BLaER1 (cell line): ENCODE measurements around the gene GCNT4.

Experiments
- H3K27ac ChIP-seq: shearing (Covaris generic); formaldehyde crosslinking; 2 replicates; pipeline ENCODE4 v1.8.1; 2022
- H3K27me3 ChIP-seq: shearing (Covaris generic); formaldehyde crosslinking; 2 replicates; pipeline ENCODE4 v1.8.1; 2022
- H3K36me3 ChIP-seq: shearing (Covaris generic); formaldehyde crosslinking; 2 replicates; pipeline ENCODE4 v1.8.1; 2022
- H3K4me1 ChIP-seq: shearing (Covaris generic); formaldehyde crosslinking; 2 replicates; pipeline ENCODE4 v1.8.1; 2022
- H3K4me2 ChIP-seq: shearing (Covaris generic); formaldehyde crosslinking; 2 replicates; pipeline ENCODE4 v1.8.1; 2022
- H3K4me3 ChIP-seq: shearing (Covaris generic); formaldehyde crosslinking; 2 replicates; pipeline ENCODE4 v1.8.1; 2022
- H3K9ac ChIP-seq: shearing (Covaris generic); formaldehyde crosslinking; 2 replicates; pipeline ENCODE4 v1.8.1; 2022
- H3K9me3 ChIP-seq: shearing (Covaris generic); formaldehyde crosslinking; 2 replicates; pipeline ENCODE4 v1.8.1; 2022
- H4K20me1 ChIP-seq: shearing (Covaris generic); formaldehyde crosslinking; 2 replicates; pipeline ENCODE4 v1.8.1; 2022
- Cebpa-rat ChIP-seq: shearing (Covaris generic); IDR thresholded peaks from 2 replicates; pipeline ENCODE4 v1.8.1; 2022

Gene GCNT4

DNA sequence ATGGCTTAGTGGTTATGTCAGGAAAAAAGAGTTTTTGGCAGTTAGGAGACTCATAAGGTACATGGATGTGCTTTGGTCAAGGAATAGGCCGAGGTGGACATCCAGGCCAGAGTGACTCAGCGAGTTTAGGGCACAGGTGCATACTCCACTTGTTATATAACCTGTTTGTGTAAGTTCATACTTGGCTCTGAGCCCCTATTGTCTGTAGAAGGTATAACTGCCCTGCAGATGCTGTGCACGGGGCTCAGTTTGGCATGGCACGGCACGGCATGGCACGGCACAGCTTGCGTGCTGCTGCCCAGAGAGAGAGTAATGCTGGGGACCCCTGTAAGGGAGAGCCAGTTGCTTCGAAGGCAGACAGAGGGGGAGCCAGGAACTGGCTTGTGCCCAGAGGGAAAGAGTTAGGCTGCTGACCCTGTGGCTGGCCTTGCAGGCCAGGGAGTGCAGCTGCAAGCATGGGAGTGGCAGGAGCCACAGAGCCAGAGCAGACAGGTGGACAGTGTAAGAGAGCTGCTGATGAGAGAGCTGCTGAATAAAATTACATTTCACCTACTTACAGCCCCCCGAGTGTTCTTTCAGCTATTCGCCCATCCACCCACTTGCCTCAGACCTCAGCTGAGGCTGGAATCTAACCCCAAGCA is 32.2 kb downstream of the GCNT4 start:
- Histone ChIP-seq H3K27me3 (no peaks in the 10 kb centered on the region), H4K20me1 (no peaks in the 10 kb centered on the region), H3K4me2 (no peak overlapping the region), H3K9ac (no peak overlapping the region), H3K36me3 (no peaks in the 10 kb centered on the region), H3K27ac (no peak overlapping the region), H3K9me3 (no peaks in the 10 kb centered on the region), H3K4me3 (no peak overlapping the region), H3K4me1 (no peaks in the 10 kb centered on the region)
- TF ChIP-seq Cebpa-rat: no peak

DNA sequence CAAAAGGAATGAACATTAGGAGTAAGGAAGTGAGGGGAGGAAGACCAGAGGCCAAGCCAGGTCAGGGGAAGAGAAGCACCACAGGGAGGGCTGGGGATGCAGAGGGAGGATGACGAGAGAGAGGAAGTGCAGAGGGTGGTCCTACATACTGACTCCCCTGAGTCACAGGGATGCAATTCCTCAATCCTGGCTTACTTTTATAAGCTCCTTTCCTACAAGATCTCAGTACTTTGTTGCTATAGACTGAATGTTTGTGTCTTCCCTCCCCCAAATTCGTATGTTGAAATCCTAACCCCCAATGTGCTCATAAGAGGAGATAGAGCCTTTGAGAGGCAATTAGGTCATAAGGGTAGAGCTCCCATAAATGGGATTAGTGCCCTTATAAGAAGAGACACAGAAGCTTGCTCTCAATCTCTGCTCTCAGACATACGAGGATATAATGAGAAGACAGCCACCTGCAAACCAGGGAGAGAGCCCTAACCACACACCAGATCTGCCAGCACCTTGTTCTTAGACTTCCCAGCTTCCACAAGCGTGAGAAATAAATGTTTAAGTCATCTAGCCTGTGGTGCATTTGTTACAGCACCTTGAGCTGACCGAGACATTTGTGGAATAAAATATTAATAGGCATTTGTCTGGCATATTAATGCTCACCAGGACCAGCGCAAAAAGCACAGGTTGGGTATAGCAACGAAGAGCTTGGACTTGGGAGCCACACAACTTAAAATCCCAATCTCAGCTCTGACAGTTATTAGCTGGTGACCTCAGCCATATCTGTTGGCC is 33.4 kb downstream of the GCNT4 start:
- Histone ChIP-seq H3K9me3 (no peaks in the 10 kb centered on the region), H4K20me1 (no peaks in the 10 kb centered on the region), H3K9ac (no peak overlapping the region), H3K4me2 (no peak overlapping the region), H3K27me3 (no peaks in the 10 kb centered on the region), H3K27ac (no peak overlapping the region), H3K36me3 (no peaks in the 10 kb centered on the region), H3K4me1 (no peaks in the 10 kb centered on the region), H3K4me3 (no peak overlapping the region)
- no peak for TF ChIP-seq Cebpa-rat

DNA sequence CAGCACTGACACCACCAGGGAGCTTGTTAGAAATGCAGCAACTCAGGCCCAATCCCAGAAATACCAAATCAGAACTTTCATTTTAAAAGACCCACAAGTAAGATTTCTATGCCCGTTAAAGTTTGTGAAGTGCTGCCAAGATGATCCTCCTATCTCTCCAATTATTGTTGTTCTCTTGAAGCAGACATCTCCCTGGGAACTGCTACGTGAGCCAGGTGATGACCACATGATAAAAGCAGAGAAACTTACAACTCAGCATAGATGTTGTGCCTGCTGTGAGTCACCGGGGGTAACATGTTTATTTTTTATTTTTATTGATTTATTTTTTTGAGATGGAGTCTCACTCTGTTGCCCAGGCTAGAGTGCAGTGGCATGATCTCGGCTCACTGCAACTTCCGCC is 34.4 kb downstream of the GCNT4 start:
- H3K9me3 ChIP-seq: no peaks in the 10 kb centered on the region

DNA sequence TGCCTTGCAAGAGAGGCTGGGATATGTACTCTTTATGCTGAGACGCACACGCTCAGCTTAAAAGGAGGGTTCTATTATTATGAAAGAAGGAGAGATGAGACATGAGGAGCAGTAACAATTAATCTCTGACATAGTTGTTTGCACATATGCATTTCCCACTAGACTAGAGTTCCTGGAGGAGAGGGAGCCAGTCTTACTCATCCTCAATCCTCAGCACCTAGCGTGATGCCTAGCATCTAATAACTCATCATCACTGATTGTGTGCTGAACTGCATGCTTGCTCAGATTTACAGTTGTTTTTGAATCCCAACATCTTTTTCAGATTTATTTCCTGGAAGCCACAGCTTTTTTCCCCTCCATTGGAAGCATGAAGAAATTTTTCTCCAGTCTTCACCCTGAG is 35.5 kb downstream of the GCNT4 start:
- Histone ChIP-seq H3K27me3 (no peaks in the 10 kb centered on the region), H3K4me1 (no peaks in the 10 kb centered on the region), H3K27ac (no peak overlapping the region), H3K36me3 (no peaks in the 10 kb centered on the region), H3K9me3 (no peaks in the 10 kb centered on the region), H3K9ac (no peak overlapping the region), H3K4me3 (no peak overlapping the region), H3K4me2 (no peak overlapping the region), H4K20me1 (no peaks in the 10 kb centered on the region)
- TF ChIP-seq Cebpa-rat: no peak

More for the DNA sequence above, 34.4 kb downstream of the GCNT4 start:
- no peaks in the 10 kb centered on the region for H3K36me3 ChIP-seq
- no peak for TF ChIP-seq Cebpa-rat
- H3K9ac ChIP-seq: no peak overlapping the region
- no peak overlapping the region for H3K4me3 ChIP-seq
- no peaks in the 10 kb centered on the region for H4K20me1 ChIP-seq
- no peaks in the 10 kb centered on the region for H3K27me3 ChIP-seq
- H3K4me2 ChIP-seq: no peak overlapping the region
- H3K4me1 ChIP-seq: no peaks in the 10 kb centered on the region
- H3K27ac ChIP-seq: no peak overlapping the region

DNA sequence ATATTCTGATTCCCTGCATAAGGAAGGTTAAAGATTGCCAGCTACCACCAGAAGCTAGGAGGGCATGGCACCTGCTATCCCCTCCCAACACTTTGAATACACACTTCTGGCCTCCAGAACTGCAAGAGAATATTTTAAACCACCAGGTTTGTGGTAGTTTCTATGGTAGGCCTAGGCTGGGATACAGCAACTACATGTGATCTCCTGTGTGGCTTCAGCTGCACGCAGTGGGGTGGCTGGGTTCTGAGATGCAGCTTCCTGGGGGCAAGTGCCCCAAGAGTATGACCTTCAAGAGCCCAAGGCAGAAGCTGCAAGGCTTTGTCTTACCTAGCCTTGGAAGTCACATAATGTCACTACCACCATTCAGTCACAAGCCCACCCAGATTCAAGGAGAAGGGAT is 39.6 kb downstream of the GCNT4 start:
- Histone ChIP-seq H3K9ac (no peak overlapping the region), H3K36me3 (no peaks in the 10 kb centered on the region), H3K9me3 (no peaks in the 10 kb centered on the region), H4K20me1 (no peaks in the 10 kb centered on the region), H3K4me2 (no peak overlapping the region), H3K27ac (no peak overlapping the region), H3K27me3 (no peaks in the 10 kb centered on the region), H3K4me1 (peaks cover 7% of the 10 kb centered on the region), H3K4me3 (no peak overlapping the region)
- TF ChIP-seq Cebpa-rat: no peak

DNA sequence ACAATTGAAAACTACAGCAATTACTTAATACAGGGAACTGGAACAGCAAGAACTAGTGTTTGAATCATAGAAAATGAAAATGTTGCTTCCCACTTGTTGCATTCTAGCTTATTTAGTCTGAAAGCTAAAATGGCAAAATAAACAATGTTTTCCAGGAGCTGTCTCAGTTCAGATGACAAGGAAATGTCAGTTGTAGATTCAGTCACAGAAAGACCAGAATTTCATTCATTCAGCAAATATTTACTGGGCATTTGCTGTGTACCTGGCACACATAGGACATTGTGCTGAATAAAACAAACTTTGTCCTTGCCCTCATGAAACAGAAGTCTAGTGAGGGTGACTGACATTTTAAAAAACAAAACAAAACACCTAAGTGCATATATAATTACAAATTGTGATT is 41.5 kb downstream of the GCNT4 start:
- Histone ChIP-seq H3K27ac (no peak overlapping the region), H3K9me3 (peaks cover 11% of the 10 kb centered on the region), H3K27me3 (no peaks in the 10 kb centered on the region), H4K20me1 (no peaks in the 10 kb centered on the region), H3K4me1 (peaks cover 7% of the 10 kb centered on the region), H3K4me3 (no peak overlapping the region), H3K36me3 (no peaks in the 10 kb centered on the region), H3K4me2 (no peak overlapping the region), H3K9ac (no peak overlapping the region)
- TF ChIP-seq Cebpa-rat: no peak

DNA sequence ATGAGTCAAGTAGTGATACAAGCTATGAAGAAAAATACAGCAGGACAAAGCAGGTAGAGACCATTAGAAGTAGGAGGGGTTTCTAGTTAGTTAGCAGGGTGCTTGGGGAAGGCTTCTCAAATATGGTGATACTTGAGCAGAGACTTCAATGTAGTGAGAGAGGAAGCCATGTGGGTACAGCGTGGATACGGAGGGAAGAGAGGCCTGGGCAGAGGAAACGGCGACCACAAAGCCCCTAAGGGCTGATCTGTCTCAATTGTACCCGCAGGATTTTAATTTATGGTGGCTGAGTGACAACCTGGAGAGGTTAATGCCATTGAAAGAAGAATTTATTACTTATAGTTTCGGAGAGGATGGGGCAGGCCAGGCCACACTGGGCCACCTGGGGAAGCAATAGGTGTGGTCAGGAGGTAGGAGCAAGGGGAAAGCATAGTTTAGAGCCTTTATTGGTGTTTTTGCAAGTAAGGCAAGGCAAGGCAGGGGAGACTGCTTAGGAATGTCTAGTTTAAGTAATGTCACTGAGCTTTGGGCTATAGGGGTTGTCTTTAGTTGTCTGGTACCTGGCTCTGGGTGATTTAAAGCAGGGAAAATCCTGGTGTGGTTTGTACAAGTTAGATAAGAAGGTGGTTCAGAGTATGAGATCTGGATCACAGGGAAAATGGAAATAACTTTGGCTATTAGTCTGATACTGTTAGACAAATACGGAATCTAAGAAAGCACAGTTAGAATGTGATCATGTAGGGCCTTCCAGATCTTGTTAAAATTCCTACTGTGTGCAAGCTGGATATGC is 42.6 kb downstream of the GCNT4 start:
- Histone ChIP-seq H3K4me3 (no peak overlapping the region), H3K27me3 (no peaks in the 10 kb centered on the region), H3K9me3 (peaks cover 21% of the 10 kb centered on the region), H3K27ac (no peak overlapping the region), H3K4me1 (peaks cover 7% of the 10 kb centered on the region), H3K4me2 (peak overlapping the region; percentile 31), H4K20me1 (no peaks in the 10 kb centered on the region), H3K36me3 (no peaks in the 10 kb centered on the region), H3K9ac (no peak overlapping the region)
- no peak for TF ChIP-seq Cebpa-rat

DNA sequence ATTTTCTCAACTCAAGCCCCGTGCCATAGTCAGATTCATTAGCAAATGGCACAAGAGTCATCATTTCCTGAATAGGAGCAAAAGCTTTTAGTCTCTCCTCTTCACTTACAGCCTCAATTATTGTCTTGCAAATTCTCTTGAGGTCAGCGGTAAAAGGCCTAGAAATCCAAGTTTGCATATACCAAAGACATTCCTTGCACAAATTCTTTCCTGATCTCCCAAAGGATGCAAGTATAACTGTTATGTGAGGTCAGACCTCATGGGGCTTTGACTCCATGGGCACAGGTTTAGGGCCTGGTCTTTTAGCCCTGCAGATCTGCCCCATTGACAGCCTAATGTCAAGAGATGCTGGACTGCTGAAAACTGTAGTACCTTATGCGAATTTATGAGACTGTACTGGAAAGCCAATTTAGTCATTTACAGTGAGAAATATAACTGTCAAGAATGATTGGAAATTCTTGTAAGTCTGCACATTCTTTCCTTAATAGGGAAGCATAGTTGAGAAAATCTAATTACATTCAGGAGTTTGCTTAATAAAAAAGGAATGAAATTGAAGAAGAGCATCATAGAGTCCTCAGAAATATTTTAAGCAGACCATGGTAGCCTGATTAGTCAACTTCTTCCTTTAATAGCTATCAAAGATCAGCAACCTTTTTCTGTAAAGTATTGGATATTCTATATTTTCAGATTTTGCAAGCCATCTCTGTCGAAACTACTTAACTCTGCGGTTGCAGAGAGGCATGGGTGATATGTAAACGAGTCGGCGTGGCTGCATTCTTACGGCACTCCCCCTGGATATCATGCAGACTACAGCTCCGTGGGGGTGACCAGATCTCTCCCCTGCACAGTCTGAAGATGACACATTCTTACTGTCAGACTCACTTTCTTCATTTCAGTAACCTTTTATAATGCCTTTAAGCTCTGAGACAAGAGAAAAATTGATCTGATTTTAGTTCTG is 45.2 kb downstream of the GCNT4 start:
- Histone ChIP-seq H3K4me2 (no peak overlapping the region), H3K27ac (no peak overlapping the region), H3K36me3 (no peaks in the 10 kb centered on the region), H4K20me1 (no peaks in the 10 kb centered on the region), H3K4me1 (peaks cover 7% of the 10 kb centered on the region), H3K4me3 (no peak overlapping the region), H3K9me3 (peaks cover 30% of the 10 kb centered on the region), H3K27me3 (no peaks in the 10 kb centered on the region), H3K9ac (no peak overlapping the region)
- no peak for TF ChIP-seq Cebpa-rat

DNA sequence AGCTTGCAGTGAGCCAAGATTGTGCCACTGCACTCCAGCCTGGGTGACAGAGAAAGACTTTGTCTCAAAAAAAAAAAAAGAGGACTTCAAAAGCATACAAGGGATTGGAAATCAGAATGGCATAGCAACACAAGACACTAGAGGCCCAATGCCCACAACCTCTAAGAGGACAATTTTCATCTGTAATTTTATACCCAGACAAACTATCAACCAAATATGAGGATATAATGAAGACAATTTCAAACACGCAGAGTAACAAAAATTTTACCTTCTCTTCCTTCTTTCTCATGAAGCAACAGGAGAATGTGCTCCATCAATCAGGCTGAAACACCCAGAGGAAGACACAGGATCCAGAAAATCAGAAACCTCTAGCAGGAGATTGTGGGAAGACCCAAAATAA is 46.8 kb downstream of the GCNT4 start:
- H3K27ac ChIP-seq: no peak overlapping the region
- H3K9ac ChIP-seq: no peak overlapping the region
- H3K27me3 ChIP-seq: no peaks in the 10 kb centered on the region
- H3K9me3 ChIP-seq: peaks cover 30% of the 10 kb centered on the region
- H3K4me1 ChIP-seq: peaks cover 7% of the 10 kb centered on the region
- no peak overlapping the region for H3K4me3 ChIP-seq
- H3K36me3 ChIP-seq: no peaks in the 10 kb centered on the region
- no peak overlapping the region for H3K4me2 ChIP-seq
- TF ChIP-seq Cebpa-rat: no peak
- no peaks in the 10 kb centered on the region for H4K20me1 ChIP-seq
